Small intestine (tissue), 7 donors: Measurements from ENCODE around the gene SMIM21. TPM values are rescaled to one million over a fixed set of nuclear protein-coding genes. Genes with fewer than 3 reads are reported as not detected.

Source experiments
- DNase-seq, 2 donors: peaks; one replicate each; pipeline versions ENCODE4 v3.0.0 to v3.0.0-alpha.2; 2013
- FAIRE-seq: peaks from 2 replicates; lab custom pipeline; 2012; peaks lifted over from hg19 to GRCh38; lab: Jason Lieb, UNC
- H3K27ac ChIP-seq, 3 donors: one replicate each; pipeline ENCODE4 v1.5.1; 2013; ENCODE audit warnings: low read length in 2 of 3, mild to moderate bottlenecking in 2 of 3, control low read depth in 1 of 3, inconsistent platforms in 1 of 3, low read depth in 1 of 3, moderate library complexity in 1 of 3
- H3K27me3 ChIP-seq, 3 donors: one replicate each; pipeline ENCODE4 v1.6.1; 2013; ENCODE audit warnings: low read length in 3 of 3, inconsistent platforms in 1 of 3; ENCODE audit not compliant: control insufficient read depth in 3 of 3, insufficient read depth in 3 of 3
- H3K36me3 ChIP-seq, 3 donors: one replicate each; pipeline ENCODE4 v1.6.1; 2013; ENCODE audit warnings: low read length in 3 of 3, inconsistent platforms in 1 of 3, low read depth in 1 of 3, mild to moderate bottlenecking in 1 of 3, moderate library complexity in 1 of 3; ENCODE audit not compliant: control insufficient read depth in 3 of 3, insufficient read depth in 2 of 3
- H3K4me1 ChIP-seq, 3 donors: one replicate each; pipeline ENCODE4 v1.6.1; 2013; ENCODE audit warnings: low read length in 2 of 3, inconsistent platforms in 1 of 3, low read depth in 1 of 3, mild to moderate bottlenecking in 1 of 3, moderate library complexity in 1 of 3; ENCODE audit not compliant: control insufficient read depth in 3 of 3, insufficient read depth in 2 of 3
- H3K4me3 ChIP-seq, 3 donors: one replicate each; pipeline ENCODE4 v1.5.1; 2013; ENCODE audit warnings: low read length in 3 of 3, control low read depth in 1 of 3, inconsistent platforms in 1 of 3, low read depth in 1 of 3, mild to moderate bottlenecking in 1 of 3, moderate library complexity in 1 of 3
- H3K9me3 ChIP-seq, 2 donors: one replicate each; pipeline ENCODE4 v1.6.1; 2013; ENCODE audit warnings: low read depth in 1 of 2, low read length in 1 of 2; ENCODE audit not compliant: control insufficient read depth in 2 of 2, insufficient read depth in 1 of 2
- WGBS, 3 donors: extraction: QIAGEN DNeasy Blood & Tissue Kit; methylation state at CpG; one replicate each; pipeline ENCODE4 v1.1.7; 2013; 5-methylcytosine and 5-hydroxymethylcytosine counted together
- polyA plus RNA-seq, 4 donors: library from polyadenylated mRNA; stranded (reverse) in 3 of 4; unstranded in 1 of 4; fragments of 200-250 nt in 3 of 4; fragments of 120-200 nt in 1 of 4; gene quantifications; one replicate each; pipeline versions ENCODE4 v1.2.1 to v1.2.3, GENCODE V29; 2013
- donor health status: healthy with polysubstance abuse.
- donor health status: control.
- donor health status: control.
- donor health status: Bipolar disorder and iron deficiency.
- donor health status: healthy.

Gene SMIM21
- polyA plus RNA-seq, 4 donors = 0.04 TPM; not detected in 3

DNA sequence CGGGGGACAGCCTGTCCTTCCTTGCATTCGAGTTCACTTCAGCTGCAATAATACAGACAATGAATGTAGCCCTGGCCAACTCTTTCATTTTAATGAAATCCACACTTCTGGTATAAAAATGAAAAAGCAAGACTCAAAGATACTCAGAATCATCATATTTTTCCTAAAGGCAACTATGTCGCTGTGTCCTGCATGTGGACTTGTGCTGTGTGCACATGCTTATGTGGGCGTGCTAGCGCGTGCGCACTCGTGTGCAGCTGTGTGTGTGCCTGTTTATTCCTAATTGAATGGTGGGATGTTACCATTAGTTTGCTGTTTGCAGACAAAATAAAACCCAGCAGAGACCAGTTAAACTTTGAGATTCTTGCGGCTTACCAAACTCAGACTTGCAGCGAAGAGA is 49.6 kb downstream of the SMIM21 start:
- WGBS, 3 donors = 92 to 95% (median 95%) methylated on average over 10 of the region's 10 CpGs
- H3K4me3 ChIP-seq = no peak overlapping the region
- no peak for DNase-seq
- peaks cover 0 to 5% of the 10 kb centered on the region in 2 donors for H3K9me3 ChIP-seq
- no peak overlapping the region for H3K27ac ChIP-seq
- peaks cover 0 to 8% (median 0%) of the 10 kb centered on the region in 3 donors for H3K27me3 ChIP-seq
- H3K4me1 ChIP-seq = no peaks in the 10 kb centered on the region
- no peaks in the 10 kb centered on the region for H3K36me3 ChIP-seq
- no peak for FAIRE-seq

DNA sequence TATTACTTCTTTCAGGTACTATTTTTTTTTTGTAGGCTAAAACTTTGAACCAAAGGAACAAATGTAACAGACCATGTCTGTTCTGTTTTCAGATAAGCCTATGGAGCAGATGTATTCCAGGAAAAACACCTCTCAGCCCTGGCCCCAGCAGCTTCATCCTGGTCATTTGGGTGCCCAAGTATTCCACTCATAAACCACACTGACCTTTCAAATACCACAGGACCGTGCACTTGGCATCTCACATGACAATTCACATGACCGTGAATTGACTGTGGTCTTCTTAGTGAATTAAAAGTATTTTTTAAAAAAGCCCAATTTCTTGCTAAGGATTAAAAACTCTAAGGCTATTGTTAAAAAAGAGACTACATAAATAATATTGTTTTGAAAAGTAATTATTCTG is 50.2 kb downstream of the SMIM21 start:
- no peak overlapping the region for H3K4me3 ChIP-seq
- DNase-seq (no peak), FAIRE-seq (no peak)
- peaks cover 0 to 8% (median 0%) of the 10 kb centered on the region in 3 donors for H3K27me3 ChIP-seq
- WGBS, 3 donors = 59 to 86% (median 78%) methylated on average over 2 of the region's 2 CpGs
- peaks cover 0 to 5% of the 10 kb centered on the region in 2 donors for H3K9me3 ChIP-seq
- no peaks in the 10 kb centered on the region for H3K4me1 ChIP-seq
- no peaks in the 10 kb centered on the region for H3K36me3 ChIP-seq
- H3K27ac ChIP-seq = no peak overlapping the region

DNA sequence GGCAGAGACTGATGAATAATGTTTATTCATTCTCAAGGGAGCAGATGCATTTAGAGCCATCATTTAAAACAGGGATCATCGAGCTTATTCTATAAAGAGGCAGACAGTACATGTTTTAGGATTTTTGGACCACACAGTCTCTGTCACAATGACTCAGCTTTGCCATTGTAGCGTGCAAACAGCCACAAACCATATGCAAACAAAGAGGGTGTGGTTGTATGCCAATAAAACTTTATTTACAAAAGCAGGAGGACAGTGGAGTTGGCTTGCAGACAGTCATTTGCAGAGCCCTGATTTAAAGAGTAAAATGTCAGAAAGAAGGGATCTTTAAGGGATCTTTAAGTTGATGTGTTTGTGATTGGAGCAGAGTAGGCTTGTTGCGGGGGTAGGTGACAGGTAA is 51.5 kb downstream of the SMIM21 start:
- WGBS, 3 donors = 63 to 77% (median 69%) methylated on average over 3 of the region's 3 CpGs
- Histone ChIP-seq H3K9me3 (peaks cover 0 to 5% of the 10 kb centered on the region in 2 donors), H3K4me3 (no peak overlapping the region), H3K27me3 (no peaks in the 10 kb centered on the region), H3K36me3 (no peaks in the 10 kb centered on the region), H3K27ac (no peak overlapping the region), H3K4me1 (no peaks in the 10 kb centered on the region)
- FAIRE-seq (no peak), DNase-seq (no peak)

DNA sequence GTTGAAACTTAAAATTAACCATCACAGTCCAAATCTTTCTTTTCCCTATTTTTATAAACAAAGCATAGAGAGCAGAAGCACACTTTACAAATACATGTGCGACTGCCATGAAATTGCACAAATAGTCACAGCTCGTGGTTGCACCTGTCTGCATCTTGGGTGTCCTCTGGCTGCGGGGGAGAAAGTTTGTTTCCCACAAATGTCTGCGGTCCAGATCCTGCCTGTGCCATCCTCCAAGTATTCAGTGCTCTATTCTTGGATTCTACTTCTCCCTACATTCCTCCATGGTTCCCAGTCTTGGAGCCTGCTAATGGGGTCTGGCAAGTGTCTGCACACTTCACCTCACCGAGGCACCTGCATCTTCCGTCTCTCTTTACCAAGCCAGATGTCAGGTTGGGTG is 52.2 kb downstream of the SMIM21 start:
- H3K4me1 ChIP-seq = no peaks in the 10 kb centered on the region
- FAIRE-seq (no peak), DNase-seq (no peak)
- peaks cover 0 to 5% of the 10 kb centered on the region in 2 donors for H3K9me3 ChIP-seq
- no peaks in the 10 kb centered on the region for H3K27me3 ChIP-seq
- no peak overlapping the region for H3K27ac ChIP-seq
- H3K36me3 ChIP-seq = no peaks in the 10 kb centered on the region
- WGBS, 3 donors = 79 to 86% (median 84%) methylated on average over 6 of the region's 6 CpGs
- H3K4me3 ChIP-seq = no peak overlapping the region

DNA sequence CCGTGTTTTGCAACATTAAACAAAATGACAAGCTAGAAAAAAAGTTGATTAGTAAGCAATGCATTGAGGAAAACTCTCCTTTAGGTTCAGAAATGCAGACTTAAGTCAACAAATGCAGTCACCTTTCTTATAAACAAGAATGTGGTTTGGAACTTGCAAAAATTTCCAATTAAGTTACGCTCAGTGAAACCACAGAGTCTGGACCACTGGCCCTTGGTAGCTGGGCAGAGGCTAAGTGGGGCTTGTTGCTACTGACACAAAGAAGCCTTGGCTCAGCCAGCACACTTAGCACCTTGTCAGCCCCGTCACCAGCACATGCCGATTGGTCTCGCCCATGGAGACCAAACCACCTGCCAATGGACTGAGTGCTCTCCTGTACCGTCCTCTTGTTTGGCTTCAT is 53.0 kb downstream of the SMIM21 start:
- FAIRE-seq = no peak
- Histone ChIP-seq H3K4me1 (no peaks in the 10 kb centered on the region), H3K27me3 (no peaks in the 10 kb centered on the region), H3K9me3 (peaks cover 0 to 5% of the 10 kb centered on the region in 2 donors), H3K4me3 (no peak overlapping the region), H3K36me3 (no peaks in the 10 kb centered on the region), H3K27ac (no peak overlapping the region)
- WGBS, 3 donors = 82 to 91% (median 89%) methylated on average over 6 of the region's 6 CpGs
- no peak for DNase-seq

DNA sequence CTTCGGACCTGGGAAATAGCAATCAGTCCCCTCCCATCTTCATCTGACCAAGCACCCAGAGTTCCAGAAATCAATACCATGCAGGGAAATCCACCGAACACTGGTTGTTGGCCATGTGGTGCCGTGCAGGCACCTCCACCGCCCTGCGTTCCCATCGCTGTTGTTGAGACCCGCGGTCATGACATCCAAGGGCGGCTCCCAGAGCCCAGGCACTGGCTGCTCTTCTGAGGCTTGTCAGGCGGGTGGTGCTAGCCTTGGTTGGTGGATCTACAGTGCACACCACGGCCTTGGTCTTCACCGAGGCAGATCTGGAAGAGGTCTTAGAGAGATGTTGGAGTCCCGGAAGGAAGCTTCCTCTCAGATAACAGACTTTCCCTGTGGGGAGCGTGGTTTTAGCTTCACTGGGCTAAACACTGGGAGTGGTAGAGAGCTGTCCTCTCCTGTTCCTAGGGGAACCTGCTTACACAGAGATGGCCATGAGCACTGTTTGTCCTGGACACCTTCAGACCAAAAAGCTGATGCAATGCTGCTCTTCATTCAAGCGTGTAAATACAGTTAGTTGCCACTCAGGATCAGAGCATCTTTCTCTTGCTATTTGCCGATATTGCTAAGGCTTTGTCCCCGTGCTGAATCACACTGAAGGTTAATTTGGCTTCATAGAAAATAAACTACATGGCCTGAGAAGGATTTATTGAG is 58.3 kb downstream of the SMIM21 start:
- WGBS, 3 donors = 89 to 91% (median 91%) methylated on average over 17 of the region's 17 CpGs
- H3K4me3 ChIP-seq = no peak overlapping the region
- H3K36me3 ChIP-seq = no peaks in the 10 kb centered on the region
- H3K27me3 ChIP-seq = no peaks in the 10 kb centered on the region
- DNase-seq (no peak), FAIRE-seq (no peak)
- H3K9me3 ChIP-seq = no peaks in the 10 kb centered on the region
- peaks cover 0 to under 1% (median 0%) of the 10 kb centered on the region in 3 donors for H3K4me1 ChIP-seq
- H3K27ac ChIP-seq = no peak overlapping the region

DNA sequence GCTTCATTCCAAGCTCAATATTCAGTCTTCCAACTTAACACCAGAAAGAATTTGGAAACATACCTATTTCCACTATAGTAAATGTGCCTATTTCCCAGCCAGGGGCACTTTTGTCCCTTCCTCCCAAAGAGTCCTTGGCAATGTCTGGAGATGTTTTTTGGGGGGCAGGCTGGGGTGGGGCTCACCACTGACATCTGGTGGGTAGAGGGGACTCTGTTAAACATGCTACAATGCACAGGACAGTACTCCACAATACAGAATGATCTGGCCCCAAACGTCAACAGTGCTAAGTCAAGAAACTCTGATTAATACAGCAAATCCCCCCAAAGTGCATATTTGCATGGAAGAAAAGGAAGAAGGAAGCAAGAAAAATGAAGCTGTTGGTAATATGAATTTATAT is 61.7 kb downstream of the SMIM21 start:
- no peak overlapping the region for H3K4me3 ChIP-seq
- no peaks in the 10 kb centered on the region for H3K27me3 ChIP-seq
- no peak for FAIRE-seq
- no peak overlapping the region for H3K27ac ChIP-seq
- no peaks in the 10 kb centered on the region for H3K36me3 ChIP-seq
- no peak for DNase-seq
- WGBS, 3 donors = 49 to 66% (median 63%) methylated on average over 1 of the region's 1 CpG
- H3K9me3 ChIP-seq = no peaks in the 10 kb centered on the region
- peaks cover 0 to 3% (median 0%) of the 10 kb centered on the region in 3 donors for H3K4me1 ChIP-seq

DNA sequence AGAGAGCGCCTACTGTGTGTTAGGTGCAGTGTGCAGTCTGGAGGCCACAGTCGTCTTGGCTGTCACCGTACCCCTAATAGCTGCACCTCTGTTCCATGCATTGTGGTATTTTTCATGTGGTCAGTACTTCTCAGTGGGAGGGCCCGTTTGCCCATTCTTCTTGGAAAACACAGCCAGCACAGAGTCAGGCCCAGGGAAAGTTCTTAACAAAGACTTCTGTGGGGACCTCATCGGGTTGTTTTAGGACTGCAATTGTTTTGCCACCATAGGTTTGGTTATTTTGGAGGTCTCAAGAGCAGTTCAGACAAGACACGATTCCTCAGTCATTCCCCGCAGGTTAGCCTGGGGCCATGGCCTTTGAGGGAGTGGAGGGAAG is 62.3 kb downstream of the SMIM21 start:
- no peak overlapping the region for H3K4me3 ChIP-seq
- 89 to 95% (median 89%) methylated on average over 7 of the region's 7 CpGs for WGBS, 3 donors
- FAIRE-seq = no peak

More for the DNA sequence above, 62.3 kb downstream of the SMIM21 start:
- no peaks in the 10 kb centered on the region for H3K27me3 ChIP-seq
- H3K36me3 ChIP-seq = no peaks in the 10 kb centered on the region
- no peak overlapping the region for H3K27ac ChIP-seq
- DNase-seq = no peak
- H3K4me1 ChIP-seq = peaks cover 0 to 3% (median 0%) of the 10 kb centered on the region in 3 donors
- H3K9me3 ChIP-seq = no peaks in the 10 kb centered on the region
